Liver (tissue), 3 donors: ENCODE data around the gene KYNU.

Experiments used
- ATF3 ChIP-seq: IDR thresholded peaks from 2 replicates; pipeline ENCODE4 v1.6.1; 2016; ENCODE audit warnings: antibody characterized with exemption
- CTCF ChIP-seq: fragments of 150-350 bp; IDR thresholded peaks from 2 replicates; pipeline ENCODE4 v1.5.1; 2017; ENCODE audit warnings: improper control_type of control experiment, low read depth, low read length; ENCODE audit not compliant: missing input control
- FOXA1 ChIP-seq: IDR thresholded peaks from 2 replicates; pipeline ENCODE4 v1.6.1; 2016; ENCODE audit warnings: antibody characterized with exemption
- FOXA2 ChIP-seq: IDR thresholded peaks from 2 replicates; pipeline ENCODE4 v1.6.1; 2016; ENCODE audit warnings: antibody characterized with exemption
- GABPA ChIP-seq, 2 donors: IDR thresholded peaks in 1 of 2; conservative IDR thresholded peaks in 1 of 2; 2 replicates each; pipeline ENCODE4 v1.6.1; 2016; ENCODE audit warnings: antibody characterized with exemption in 2 of 2, mild to moderate bottlenecking in 1 of 2, moderate library complexity in 1 of 2
- REST ChIP-seq: IDR thresholded peaks from 2 replicates; pipeline ENCODE4 v1.6.1; 2016; ENCODE audit warnings: antibody characterized with exemption, mild to moderate bottlenecking
- SP1 ChIP-seq: IDR thresholded peaks from 2 replicates; pipeline ENCODE4 v1.6.1; 2018; ENCODE audit warnings: antibody characterized with exemption, mild to moderate bottlenecking
- donor health status: healthy.
- donor health status: healthy.

GRCh38 chr2:142938240-142938639 lies 60.8 kb downstream of the KYNU start:
- TF ChIP-seq CTCF (no peak), SP1 (no peak), FOXA1 (no peak), REST (no peak), ATF3 (no peak), FOXA2 (no peak), GABPA (IDR thresholded peaks at IDR 0.05 in 1 of 2, conservative IDR thresholded peaks at IDR 0.05 in 1 of 2) (no peak)
